CD4-positive, alpha-beta T cell treated with Interleukin-12 subunit alpha and Interleukin-12 subunit beta, for 1 hour (primary cell): ENCODE results near the gene KLHL28.
"Not testable (repeated sequence)": the region's sequence is repeated elsewhere in the genome, so short reads cannot be mapped to it uniquely, and the experiment has no call there.

Experiments
- DNase-seq: peaks from one replicate; pipeline ENCODE4 v3.0.0-alpha.2; 2020

KLHL28 gene

DNA sequence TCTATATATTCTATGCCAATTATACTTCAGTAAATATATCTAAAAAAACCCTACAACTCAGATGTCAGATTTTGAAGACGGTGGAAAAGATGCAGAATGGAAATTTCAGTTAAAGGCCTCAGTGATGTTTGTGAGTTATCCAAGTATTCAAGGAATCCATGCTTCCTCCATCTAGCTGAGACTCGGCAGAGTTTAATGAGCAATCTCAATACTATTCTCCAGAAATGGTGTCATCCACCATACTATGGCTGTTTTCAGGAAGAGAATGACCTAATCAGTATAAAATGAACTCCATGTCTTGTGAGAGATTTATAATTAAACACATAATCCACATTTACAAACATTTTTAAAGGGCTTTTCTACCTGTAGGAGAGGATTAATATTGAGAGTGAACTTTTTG lies 66.0 kb downstream of the KLHL28 start:
- no peak for DNase-seq

DNA sequence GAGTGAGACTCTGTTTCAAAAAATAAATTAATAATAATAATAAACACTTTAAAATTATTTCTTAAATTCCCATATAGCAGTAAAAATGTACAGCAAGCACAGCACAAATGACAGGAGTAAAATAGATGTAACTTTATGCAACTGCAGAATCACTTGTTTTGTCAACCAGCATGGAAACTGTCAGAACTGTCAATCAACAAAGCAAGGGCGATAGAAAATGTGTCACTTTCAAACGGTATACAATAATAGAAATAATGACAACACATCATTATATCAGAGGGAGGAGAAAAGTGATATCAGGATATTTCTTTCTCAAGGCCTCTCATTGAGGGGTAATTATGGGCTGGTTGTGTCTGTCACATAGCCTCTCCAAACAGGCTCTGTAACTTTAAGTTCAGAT lies 68.2 kb downstream of the KLHL28 start:
- no peak for DNase-seq

DNA sequence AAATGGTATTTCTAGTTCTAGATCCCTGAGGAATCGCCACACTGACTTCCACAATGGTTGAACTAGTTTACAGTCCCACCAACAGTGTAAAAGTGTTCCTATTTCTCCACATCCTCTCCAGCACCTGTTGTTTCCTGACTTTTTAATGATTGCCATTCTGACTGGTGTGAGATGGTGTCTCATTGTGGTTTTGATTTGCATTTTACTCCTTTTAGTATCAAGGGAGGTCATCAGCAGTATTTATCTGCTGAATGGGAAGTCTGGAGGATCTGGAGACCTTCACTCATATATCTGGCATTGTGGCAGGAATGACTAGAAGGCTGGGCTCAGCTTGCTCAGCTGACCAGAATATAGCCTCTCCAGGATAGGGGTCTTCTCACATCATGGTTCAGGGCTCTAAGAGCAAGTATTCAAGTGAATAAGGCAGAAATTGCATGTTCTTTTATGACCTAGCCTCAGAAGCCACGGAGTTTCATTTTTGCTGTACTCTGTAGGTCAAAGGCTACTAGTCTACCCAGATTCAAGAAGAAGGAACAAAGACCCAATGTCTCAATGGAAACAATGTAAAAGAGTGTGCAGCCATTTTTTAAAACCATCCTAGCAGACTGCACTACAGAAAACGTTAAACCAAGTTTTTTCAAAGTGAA lies 69.9 kb downstream of the KLHL28 start:
- not testable (repeated sequence) for DNase-seq

DNA sequence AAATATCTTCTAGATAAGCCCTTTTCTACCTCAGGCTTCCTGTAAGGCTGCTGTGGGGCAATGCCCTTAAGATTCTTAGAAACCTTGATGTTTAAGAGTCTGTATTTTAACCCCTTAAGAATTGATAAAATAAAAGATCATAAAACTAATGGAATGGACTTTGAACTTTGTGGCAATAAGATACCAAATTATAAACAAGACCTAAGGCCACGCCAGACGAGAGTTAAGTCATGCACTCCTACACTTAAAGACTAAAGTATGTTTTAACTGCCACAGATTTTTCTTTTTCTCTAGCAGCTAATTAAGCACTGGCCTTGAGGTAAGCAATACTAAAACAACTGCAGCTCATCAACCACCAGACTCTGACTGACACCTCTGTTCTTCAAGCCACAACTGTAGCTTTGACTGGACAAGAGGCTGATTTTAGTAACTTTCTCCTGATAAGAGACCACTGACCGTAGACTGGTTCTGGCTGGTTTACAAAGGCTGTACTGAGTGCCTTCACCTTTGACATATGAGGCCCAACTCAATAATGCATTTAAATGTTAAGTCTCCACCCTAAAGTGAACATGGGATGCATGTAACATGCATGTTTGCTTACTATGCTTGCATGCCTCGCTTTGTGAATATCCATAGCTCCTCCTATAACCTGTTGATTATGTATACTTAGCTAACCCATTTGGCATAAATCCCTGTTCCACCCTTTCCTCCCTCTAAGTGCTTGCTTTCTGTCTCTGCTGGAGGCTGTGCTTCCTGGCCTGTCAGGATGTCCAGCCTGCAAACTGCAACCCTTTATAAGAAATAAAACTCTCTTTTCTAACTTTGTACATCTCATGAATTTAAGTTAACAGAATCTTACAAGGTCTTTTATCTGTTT lies 71.9 kb downstream of the KLHL28 start:
- DNase-seq = no peak

DNA sequence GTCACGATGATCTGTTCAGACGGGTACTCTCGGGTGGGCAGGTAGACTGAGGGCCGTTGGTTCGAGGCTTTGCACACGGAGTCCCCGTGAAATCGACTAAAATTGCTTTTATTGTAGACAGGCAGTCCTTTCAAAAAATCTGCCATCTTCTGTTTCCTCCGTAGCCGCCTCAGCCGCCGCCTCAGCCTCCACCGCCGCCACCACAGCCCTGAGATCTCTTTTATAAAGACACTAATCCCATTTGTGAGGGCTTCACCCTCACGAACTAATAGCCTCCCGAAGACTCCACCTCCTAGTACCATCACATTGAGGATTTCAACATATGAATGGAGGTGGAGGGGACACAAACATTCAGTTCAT lies 74.2 kb downstream of the KLHL28 start:
- no peak for DNase-seq

DNA sequence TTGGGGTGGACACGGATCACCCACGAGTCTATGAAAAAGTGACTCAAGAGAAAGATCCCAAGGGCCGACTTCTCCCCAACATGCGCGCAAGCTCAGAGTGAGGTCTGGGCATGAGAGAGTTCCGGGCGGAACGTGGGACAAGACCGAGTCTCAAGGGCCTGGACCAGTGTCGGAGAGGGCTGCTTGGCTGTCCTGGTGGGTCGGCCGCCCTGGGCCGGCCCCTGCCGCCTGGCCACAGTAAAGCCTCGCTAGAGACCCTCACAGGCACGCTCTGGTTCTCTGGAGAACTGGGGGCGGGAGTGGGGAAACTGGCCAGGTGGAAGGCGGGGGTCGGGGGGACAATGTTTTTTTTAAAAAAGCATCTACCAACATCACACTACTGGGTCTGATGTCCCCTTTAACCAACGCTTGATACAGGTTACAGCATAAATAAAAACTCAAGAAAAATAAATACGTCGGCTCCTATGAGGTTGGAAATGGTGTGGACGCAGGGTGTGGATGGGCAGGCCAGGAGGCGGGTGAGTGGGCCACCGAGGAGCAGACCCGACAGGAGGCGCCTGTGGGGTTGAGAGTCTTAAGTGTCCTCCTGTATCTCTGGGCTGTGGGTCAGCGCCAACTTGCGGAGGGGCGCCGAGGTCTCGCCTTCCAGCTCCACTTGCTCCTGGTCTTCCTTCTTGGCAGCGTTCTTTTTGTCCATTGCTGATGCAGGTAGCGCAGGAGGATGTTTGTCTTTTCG lies 74.7 kb downstream of the KLHL28 start:
- DNase-seq = no peak

- DNase-seq = no peak
Measured at GRCh38 chr14:44880791-44881190, 81.0 kb downstream of the KLHL28 start.
